Neural cell (in vitro differentiated cells): Measurements from ENCODE around the gene FGFR4.

Experiments used
- EP300 ChIP-seq: fragments of 450-650 bp; conservative IDR thresholded peaks from 2 replicates; pipeline ENCODE4 v1.6.1; 2014; ENCODE audit warnings: antibody characterized with exemption, mild to moderate bottlenecking, moderate library complexity; ENCODE audit not compliant: poor library complexity, severe bottlenecking
- EZH2 ChIP-seq: fragments of 200-600, 300-800 bp; shearing (Covaris generic), sonication (generic); IDR thresholded peaks from 2 replicates; pipeline ENCODE4 v1.6.1; 2014; ENCODE audit warnings: antibody characterized with exemption, low read length, borderline replicate concordance, mild to moderate bottlenecking; ENCODE audit not compliant: insufficient read depth, poor library complexity, severe bottlenecking
- RAD21 ChIP-seq: fragments of 450-650 bp; conservative IDR thresholded peaks from 2 replicates; pipeline ENCODE4 v1.6.1; 2014; ENCODE audit warnings: antibody characterized with exemption, mild to moderate bottlenecking, moderate library complexity
- TAF1 ChIP-seq: IDR thresholded peaks from 2 replicates; pipeline ENCODE4 v1.6.1; 2012; ENCODE audit warnings: low read depth
- TF ChIP-seq, protein P1 (sequence below): fragments of 450-650 bp; IDR thresholded peaks from 2 replicates; pipeline ENCODE4 v1.5.1; 2014; ENCODE audit warnings: antibody characterized with exemption, mild to moderate bottlenecking, moderate library complexity; ENCODE audit not compliant: poor library complexity, severe bottlenecking

DNA sequence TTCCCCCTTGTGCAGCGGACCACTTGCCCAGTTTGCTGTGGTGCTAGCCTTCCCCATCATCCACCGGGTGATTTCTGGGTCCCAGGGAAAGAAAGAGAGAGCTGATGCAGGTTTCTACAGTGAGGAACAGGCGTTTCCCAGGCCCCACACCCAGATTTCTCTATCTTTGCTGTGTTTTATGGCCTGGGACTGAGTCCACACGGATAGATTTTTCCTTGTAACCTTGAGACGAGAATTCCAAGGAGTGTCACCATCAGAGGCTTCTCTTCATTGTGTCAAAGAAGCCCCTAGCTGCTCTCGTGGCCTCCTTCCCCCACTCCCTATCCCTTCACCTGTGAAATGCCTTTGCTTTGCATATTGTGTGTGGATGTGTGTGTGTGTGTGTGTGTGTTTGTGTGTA lies 21.2 kb upstream of the FGFR4 start:
- TF ChIP-seq TAF1 = no peak
- TF ChIP-seq RAD21 = no peak
- TF ChIP-seq, protein P1, sequence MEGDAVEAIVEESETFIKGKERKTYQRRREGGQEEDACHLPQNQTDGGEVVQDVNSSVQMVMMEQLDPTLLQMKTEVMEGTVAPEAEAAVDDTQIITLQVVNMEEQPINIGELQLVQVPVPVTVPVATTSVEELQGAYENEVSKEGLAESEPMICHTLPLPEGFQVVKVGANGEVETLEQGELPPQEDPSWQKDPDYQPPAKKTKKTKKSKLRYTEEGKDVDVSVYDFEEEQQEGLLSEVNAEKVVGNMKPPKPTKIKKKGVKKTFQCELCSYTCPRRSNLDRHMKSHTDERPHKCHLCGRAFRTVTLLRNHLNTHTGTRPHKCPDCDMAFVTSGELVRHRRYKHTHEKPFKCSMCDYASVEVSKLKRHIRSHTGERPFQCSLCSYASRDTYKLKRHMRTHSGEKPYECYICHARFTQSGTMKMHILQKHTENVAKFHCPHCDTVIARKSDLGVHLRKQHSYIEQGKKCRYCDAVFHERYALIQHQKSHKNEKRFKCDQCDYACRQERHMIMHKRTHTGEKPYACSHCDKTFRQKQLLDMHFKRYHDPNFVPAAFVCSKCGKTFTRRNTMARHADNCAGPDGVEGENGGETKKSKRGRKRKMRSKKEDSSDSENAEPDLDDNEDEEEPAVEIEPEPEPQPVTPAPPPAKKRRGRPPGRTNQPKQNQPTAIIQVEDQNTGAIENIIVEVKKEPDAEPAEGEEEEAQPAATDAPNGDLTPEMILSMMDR = no peak
- no peak for TF ChIP-seq EP300
- TF ChIP-seq EZH2 = no peak
